Glutamatergic neuron (in vitro differentiated cells): ENCODE results near the gene EPB41L3. TPM values are rescaled to one million over a fixed set of nuclear protein-coding genes. Genes with fewer than 3 reads are reported as not detected.

ENCODE experiments used
- DNase-seq: peaks from one replicate; pipeline ENCODE4 v3.0.0; 2022
- H3K27ac Mint-ChIP-seq: one replicate; pipeline ENCODE4 v1.8.0; 2020; ENCODE audit warnings: mild to moderate bottlenecking, mixed read lengths, inconsistent platforms; ENCODE audit not compliant: unreplicated experiment
- H3K27me3 Mint-ChIP-seq: one replicate; pipeline ENCODE4 v1.8.0; 2020; ENCODE audit warnings: mild to moderate bottlenecking, moderate library complexity, mixed read lengths, inconsistent platforms; ENCODE audit not compliant: unreplicated experiment
- H3K36me3 Mint-ChIP-seq: one replicate; pipeline ENCODE4 v1.8.0; 2020; ENCODE audit warnings: mild to moderate bottlenecking, mixed read lengths, inconsistent platforms; ENCODE audit not compliant: unreplicated experiment
- H3K4me1 Mint-ChIP-seq: one replicate; pipeline ENCODE4 v1.8.0; 2020; ENCODE audit warnings: mild to moderate bottlenecking, low read depth, mixed read lengths, inconsistent platforms; ENCODE audit not compliant: unreplicated experiment
- H3K4me3 Mint-ChIP-seq: one replicate; pipeline ENCODE4 v1.8.0; 2020; ENCODE audit warnings: mild to moderate bottlenecking, mixed read lengths, inconsistent platforms; ENCODE audit not compliant: unreplicated experiment
- H3K9me3 Mint-ChIP-seq: one replicate; pipeline ENCODE4 v1.8.0; 2020; ENCODE audit warnings: mild to moderate bottlenecking, moderate library complexity, mixed read lengths, inconsistent platforms; ENCODE audit not compliant: unreplicated experiment
- CTCF ChIP-seq: fragments of 200-600 bp; sonication (generic); IDR thresholded peaks from one replicate; pipeline ENCODE4 v1.5.0; 2021; ENCODE audit not compliant: partially characterized antibody, unreplicated experiment
- total RNA-seq: library from RNA; stranded (reverse); fragmentation: NEBNext Ultra II Directional; extraction: Animal tissue kit (Norgen Biotek cat#: 25700); gene quantifications from one replicate; pipeline ENCODE4 v1.2.1, GENCODE V29; 2021; ENCODE audit not compliant: unreplicated experiment

The EPB41L3 gene
- total RNA-seq, 1 donor from 2014 or later: 368 TPM

DNA sequence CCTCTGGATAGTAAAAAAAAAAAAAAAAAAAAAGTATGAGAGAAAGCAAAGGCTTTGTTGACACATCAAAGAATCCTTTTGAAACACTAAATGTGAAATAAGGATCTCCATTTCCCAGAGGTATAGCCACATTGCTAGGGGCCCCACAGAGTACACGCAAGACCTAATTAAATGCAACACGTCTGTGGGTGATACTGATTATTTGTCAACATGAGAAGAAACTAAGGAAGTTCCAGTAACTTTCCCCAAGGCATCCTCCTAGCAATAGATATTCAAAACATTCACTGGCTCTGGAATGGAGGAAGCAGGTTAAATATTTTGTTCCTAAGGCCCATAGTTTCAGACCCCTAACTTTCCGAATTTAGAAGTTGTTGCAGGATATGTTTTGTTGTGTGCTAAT is 24.6 kb upstream of the EPB41L3 start:
- TF ChIP-seq CTCF: no peak
- Mint-ChIP-seq H3K4me3 (no peak overlapping the region), H3K27ac (no peak overlapping the region), H3K36me3 (no peaks in the 10 kb centered on the region), H3K27me3 (no peaks in the 10 kb centered on the region), H3K4me1 (peaks cover 2% of the 10 kb centered on the region), H3K9me3 (no peaks in the 10 kb centered on the region)
- no peak for DNase-seq

DNA sequence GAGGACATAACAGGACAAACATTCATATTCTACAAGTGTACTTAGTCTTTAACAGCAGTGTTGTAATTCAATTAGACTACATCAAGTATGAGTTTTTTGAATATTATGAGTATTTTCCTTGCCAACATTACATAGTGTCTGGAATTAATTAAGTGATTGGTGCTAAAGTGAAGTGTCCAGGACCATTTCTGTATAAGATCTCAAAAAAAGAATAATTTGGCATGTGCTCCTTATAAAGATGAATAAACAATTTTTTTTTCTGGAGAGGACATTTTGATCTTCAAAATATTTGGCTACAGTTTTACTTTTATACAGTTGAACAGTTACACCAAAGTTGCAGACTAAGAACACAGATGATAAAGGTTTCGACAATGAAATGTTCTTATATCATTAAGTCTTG is 15.1 kb upstream of the EPB41L3 start:
- no peak for TF ChIP-seq CTCF
- peaks cover 1% of the 10 kb centered on the region for H3K27me3 Mint-ChIP-seq
- DNase-seq: no peak
- H3K27ac Mint-ChIP-seq: no peak overlapping the region
- no peak overlapping the region for H3K4me3 Mint-ChIP-seq
- no peaks in the 10 kb centered on the region for H3K9me3 Mint-ChIP-seq
- H3K4me1 Mint-ChIP-seq: peaks cover 1% of the 10 kb centered on the region
- H3K36me3 Mint-ChIP-seq: no peaks in the 10 kb centered on the region

GRCh38 chr18:5556310-5556974 is 12.6 kb upstream of the EPB41L3 start:
- Mint-ChIP-seq H3K36me3 (no peaks in the 10 kb centered on the region), H3K27me3 (peaks cover 4% of the 10 kb centered on the region), H3K4me1 (peaks cover 1% of the 10 kb centered on the region), H3K9me3 (no peaks in the 10 kb centered on the region), H3K27ac (no peak overlapping the region), H3K4me3 (no peak overlapping the region)
- no peak for DNase-seq
- no peak for TF ChIP-seq CTCF

DNA sequence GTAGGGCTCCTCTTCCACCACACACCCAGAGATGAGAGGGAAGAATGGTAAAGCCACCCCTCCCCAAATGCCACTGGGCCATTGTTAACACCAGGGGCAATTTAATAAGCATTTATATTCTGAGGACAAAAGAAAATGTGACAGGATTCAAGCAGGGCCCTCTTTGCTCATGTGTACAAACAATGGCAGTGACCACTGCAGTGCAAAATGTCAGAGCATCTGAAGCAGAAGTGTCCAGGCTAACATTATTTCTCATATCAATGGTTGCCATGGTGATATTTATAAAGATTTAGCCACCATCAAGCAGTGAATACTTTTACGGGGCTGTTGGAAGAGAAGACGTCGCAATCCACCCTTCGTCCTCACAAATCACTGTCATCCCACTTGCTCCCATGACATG is 10.8 kb upstream of the EPB41L3 start:
- no peak overlapping the region for H3K27ac Mint-ChIP-seq
- no peak for TF ChIP-seq CTCF
- no peak for DNase-seq
- H3K4me3 Mint-ChIP-seq: no peak overlapping the region
- no peaks in the 10 kb centered on the region for H3K9me3 Mint-ChIP-seq
- H3K36me3 Mint-ChIP-seq: no peaks in the 10 kb centered on the region
- H3K4me1 Mint-ChIP-seq: peaks cover 3% of the 10 kb centered on the region
- peaks cover 4% of the 10 kb centered on the region for H3K27me3 Mint-ChIP-seq

DNA sequence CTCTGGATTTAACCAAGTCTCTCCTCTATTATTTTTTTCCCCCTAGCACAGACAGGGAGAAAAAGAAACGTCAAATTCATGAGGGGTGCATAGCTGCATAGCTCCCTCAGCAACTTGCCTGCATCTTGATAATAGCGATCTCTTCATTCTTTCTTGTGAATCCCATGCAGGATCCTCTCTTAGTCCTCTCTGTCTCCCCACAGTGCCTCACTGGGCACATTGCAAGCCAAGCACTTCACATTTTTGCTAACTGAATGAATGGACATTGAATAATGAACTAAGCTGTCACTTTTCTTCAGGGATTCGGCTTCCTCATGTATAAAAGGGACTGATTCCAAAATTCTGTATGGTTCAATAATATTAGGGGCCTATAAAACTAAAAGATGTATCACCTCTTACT is 2.9 kb upstream of the EPB41L3 start:
- peak; percentile 39 for DNase-seq
- Mint-ChIP-seq H3K4me1 (peaks cover 19% of the 10 kb centered on the region), H3K9me3 (peaks cover 13% of the 10 kb centered on the region), H3K4me3 (peak overlapping the region; percentile 73), H3K27ac (peak overlapping the region; percentile 71), H3K36me3 (no peaks in the 10 kb centered on the region), H3K27me3 (peaks cover 10% of the 10 kb centered on the region)
- no peak for TF ChIP-seq CTCF
